ENCODE measurements around the gene AVP.
"Not testable (repeated sequence)": the region's sequence is repeated elsewhere in the genome, so short reads cannot be mapped to it uniquely, and the experiment has no call there.

Gene AVP

DNA sequence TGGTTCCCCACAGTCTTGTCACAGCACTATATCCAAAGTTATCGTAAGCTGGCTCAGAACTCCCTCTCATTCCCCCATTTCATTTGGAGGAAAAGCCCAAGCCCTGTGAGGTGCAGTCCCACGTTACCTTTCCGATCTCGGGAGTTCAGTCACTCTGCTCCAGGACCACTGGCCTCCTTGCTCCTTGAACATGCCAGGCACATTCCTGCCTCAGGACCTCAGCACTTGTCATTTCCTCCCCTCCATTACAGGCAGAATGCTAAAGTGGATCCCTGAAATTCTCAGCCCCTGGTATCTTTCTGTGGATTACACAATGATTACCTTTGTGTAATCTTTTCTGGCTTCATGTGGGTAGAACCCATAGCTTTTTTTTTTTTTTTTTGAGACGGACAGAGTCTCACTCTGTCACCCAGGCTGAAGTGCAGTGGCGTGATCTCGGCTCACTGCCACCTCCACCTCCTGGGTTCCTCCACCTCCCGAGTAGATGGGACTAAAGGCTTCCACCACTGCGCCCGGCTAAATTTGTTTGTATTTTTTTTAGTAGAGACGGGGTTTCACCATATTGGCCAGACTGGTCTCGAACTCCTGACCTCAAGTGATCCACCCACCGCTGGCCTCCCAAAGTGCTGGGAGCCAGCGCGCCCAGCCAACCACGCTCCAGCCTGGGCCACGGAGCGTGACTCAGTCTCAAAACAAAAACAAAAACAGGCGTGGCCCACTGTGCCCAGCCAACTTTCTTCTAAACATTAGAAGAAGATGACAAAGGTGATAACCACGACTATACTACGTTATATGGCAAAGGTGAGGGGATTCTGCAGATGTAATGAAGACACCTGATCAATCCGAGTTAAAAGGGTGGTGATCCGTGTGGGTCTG is 17.1 kb downstream of the AVP start:
- TF ChIP-seq POLR2AphosphoS5 (IDR thresholded peaks at IDR 0.05; ENCODE audit: low read depth, low read length) (no peak), TAF1 (IDR thresholded peaks at IDR 0.05; ENCODE audit: borderline replicate concordance, low read depth, low read length) (no peak)
- FAIRE-seq (no peak), DNase-seq (ENCODE audit: insufficient read length) (no peak)

DNA sequence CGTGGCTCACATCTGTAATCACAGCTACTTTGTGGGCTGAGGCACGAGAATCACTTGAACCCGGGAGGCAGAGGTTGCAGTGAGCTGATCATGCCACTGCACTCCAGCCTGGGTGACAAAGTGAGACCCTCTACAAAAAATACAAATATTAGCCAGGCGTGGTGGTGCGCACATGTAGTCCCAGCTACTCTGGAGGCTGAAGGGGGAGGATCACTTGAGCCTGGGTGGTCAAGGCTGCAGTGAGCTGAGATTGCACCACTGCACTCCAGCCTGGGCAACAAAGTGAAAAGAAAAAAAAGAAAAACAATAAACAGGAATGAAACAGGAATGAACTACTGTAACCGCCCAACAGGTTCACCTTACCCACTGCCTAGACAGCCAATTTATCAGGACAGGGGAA is 20.4 kb downstream of the AVP start:
- not testable (repeated sequence) for FAIRE-seq; DNase-seq (ENCODE audit: insufficient read length)

DNA sequence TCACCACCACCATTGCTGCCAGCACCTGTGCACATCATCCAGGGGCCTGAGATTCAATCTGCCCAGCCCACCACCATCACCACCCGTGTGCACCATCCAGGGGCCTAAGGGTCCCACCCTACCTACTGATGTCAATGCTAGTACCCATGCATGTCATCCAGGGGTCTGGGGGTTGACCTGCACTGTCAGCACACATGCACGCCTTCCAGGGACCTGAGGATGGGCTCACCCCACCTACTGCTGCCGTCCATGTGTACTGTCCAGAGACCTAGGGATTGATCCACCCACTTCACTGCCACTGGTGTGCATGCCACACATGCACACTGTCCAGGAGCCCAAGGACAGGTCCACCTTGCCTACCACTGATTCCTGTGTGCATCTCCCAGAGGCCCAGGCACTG is 25.0 kb downstream of the AVP start:
- FAIRE-seq (no peak), DNase-seq (ENCODE audit: insufficient read length) (no peak)
- TF ChIP-seq POLR2A (IDR thresholded peaks at IDR 0.05; ENCODE audit: low read depth, low read length), result no peak
- TF ChIP-seq POLR2AphosphoS5 (IDR thresholded peaks at IDR 0.05; ENCODE audit: low read depth, low read length), result no peak
- TF ChIP-seq TAF1 (IDR thresholded peaks at IDR 0.05; ENCODE audit: borderline replicate concordance, low read depth, low read length), result no peak

DNA sequence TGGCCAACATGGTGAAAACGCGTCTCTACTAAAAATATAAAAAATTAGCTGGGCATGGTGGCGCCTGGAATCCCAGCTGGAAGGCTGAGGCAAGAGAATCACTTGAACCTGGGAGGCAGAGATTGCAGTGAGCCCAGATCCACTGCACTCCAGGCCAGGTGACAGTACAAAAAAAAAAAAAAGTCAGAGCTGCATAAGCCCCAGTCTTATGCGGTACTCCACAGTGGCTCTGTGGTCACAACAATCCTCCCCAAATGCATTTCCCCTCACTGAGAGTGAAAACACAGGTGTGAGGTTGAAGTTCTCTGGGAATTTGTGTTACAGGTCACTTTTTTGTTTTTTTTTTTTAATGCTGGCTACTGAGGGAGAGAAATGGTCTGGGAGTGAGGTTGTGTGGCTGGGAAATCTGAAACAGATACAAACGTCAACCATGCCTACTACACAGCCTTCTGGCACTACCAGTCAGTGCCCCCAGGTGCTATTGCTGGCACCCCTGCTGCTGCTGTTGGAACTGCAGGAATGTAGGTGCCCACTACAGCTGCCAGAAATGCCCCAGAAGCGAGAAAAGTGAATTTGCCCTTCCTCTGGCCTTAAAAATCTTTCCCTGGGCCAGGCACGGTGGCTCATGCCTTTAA is 33.0 kb downstream of the AVP start:
- DNase-seq (ENCODE audit: insufficient read length) (no peak), FAIRE-seq (no peak)
- TF ChIP-seq POLR2AphosphoS5 (IDR thresholded peaks at IDR 0.05; ENCODE audit: low read depth, low read length), result no peak
- no peak for TF ChIP-seq POLR2A (IDR thresholded peaks at IDR 0.05; ENCODE audit: low read depth, low read length)
- TF ChIP-seq TAF1 (IDR thresholded peaks at IDR 0.05; ENCODE audit: borderline replicate concordance, low read depth, low read length), result no peak

DNA sequence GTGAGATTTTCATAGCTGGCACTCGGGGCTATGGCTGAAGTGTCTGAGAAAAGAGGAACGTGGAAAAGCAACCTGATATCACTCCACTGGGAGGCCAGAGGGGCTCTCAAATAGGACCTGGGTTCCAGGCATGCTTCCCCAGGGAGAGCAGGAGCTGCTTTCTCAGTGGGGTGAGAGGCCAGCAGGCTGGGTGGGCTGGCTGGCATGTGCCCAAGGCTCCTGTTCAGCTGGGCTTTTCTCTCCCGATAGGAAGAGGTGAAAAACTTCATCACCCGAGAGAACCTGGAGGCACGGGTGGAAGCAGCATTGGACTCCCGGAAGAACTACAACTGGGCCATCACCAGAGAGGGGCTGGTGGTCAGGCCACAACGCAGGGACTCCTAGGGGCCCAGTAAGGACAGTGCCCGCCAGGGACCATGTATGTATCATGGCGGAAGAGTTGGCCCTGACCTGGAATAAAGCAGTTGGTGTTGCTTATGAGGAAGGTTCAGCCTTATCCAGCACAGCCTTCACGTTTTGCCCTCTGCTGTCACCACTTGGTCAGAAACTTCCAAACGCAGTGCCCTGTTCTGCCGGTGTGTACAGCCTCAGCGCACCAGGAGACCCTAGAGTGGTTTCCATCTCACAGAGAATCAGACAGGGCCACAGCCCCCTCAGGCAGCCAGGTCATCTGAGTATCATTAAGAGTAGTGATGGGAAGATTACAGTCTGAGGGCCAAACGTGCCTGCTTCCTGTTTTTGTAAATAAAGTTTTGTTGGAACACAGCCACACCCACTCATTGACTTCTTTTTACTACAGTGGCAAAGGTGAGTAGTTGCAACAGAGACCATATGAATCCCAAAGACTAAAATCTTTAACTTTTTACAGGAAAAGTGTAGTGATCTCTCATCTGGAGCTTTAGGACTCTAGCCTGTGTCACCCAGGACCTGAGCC is 36.8 kb downstream of the AVP start:
- FAIRE-seq (no peak), DNase-seq (ENCODE audit: insufficient read length) (no peak)
- TF ChIP-seq POLR2A (IDR thresholded peaks at IDR 0.05; ENCODE audit: low read depth, low read length) (no peak), TAF1 (IDR thresholded peaks at IDR 0.05; ENCODE audit: borderline replicate concordance, low read depth, low read length) (no peak), POLR2AphosphoS5 (IDR thresholded peaks at IDR 0.05; ENCODE audit: low read depth, low read length) (no peak)

DNA sequence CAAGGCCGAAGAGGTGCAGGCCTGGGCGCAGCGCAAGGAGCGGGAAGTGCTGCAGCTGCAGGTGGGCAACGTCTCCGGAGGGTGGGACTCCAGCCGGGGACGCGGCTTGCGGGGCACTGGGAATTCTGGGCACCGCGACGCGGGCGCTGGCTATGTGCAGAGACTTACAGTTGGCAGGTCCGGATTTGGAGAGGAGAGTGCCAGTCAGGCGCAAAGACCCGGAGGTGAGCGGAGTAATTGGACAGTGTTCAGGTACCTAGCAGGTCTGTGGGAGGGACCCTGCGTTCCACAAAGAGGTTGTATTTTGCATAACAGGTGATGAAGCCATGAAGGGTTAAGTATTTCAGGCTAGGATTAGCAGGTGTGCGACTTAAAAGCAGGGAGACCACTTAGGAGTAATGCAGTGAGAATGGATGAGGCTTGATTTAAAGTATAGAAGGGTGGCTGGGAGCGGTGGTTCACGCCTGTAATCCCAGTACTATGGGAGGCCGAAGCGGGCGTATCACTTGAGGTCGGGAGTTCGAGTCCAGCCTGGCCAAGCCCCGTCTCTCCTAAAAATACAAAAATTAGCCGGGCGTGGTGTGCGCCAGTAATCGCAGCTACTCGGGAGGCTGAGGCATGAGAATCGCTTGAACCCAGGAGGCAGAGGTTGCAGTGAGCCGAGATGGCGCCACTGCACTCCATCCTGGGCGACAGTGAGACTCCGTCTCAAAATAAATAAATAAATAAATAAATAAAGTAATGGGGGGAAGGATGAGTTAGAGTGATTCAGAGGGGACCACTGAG is 37.7 kb downstream of the AVP start:
- TF ChIP-seq POLR2A (IDR thresholded peaks at IDR 0.05; ENCODE audit: low read depth, low read length) (no peak), TAF1 (IDR thresholded peaks at IDR 0.05; ENCODE audit: borderline replicate concordance, low read depth, low read length) (no peak), POLR2AphosphoS5 (IDR thresholded peaks at IDR 0.05; ENCODE audit: low read depth, low read length) (no peak)
- DNase-seq (ENCODE audit: insufficient read length) (no peak), FAIRE-seq (no peak)

DNA sequence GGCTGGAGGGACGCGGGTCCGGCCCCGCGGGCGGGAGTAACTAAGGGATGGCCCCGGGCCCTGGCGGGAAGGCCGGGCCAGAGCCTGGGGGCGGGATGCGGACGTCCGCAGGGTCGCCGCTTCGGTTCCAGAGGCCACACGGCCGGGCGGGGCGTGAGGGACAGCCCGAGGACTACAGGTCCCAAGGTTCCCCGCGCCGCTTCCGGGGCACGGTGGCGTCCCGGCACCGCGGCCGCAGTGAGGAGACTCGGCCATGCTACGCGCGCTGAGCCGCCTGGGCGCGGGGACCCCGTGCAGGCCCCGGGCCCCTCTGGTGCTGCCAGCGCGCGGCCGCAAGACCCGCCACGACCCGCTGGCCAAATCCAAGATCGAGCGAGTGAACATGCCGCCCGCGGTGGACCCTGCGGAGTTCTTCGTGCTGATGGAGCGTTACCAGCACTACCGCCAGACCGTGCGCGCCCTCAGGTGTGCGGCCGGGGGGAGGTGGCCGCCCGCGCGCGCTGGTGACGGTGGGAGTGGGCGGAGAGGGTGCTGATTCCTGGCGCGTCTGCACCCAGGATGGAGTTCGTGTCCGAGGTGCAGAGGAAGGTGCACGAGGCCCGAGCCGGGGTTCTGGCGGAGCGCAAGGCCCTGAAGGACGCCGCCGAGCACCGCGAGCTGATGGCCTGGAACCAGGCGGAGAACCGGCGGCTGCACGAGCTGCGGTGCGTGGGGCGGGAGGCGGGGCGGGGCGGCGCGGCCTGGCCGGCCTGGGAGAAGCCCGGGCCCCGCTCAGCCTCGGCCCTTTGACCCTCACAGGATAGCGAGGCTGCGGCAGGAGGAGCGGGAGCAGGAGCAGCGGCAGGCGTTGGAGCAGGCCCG is 38.5 kb downstream of the AVP start, which contains the start of gene MRPS26:
TSS of gene MRPS26 (plus strand) at position 237 of the 861 bp plus-strand sequence. CDS start at position 254, 17 bp downstream.
- peak; percentile 35; the same call in 1 of the 2 replicates for TF ChIP-seq TAF1 (IDR thresholded peaks at IDR 0.05; ENCODE audit: borderline replicate concordance, low read depth, low read length)
- peak; percentile 40 for TF ChIP-seq POLR2AphosphoS5 (IDR thresholded peaks at IDR 0.05; ENCODE audit: low read depth, low read length)
- TF ChIP-seq POLR2A (IDR thresholded peaks at IDR 0.05; ENCODE audit: low read depth, low read length), result peak; percentile 66; the same call in 1 of the 2 replicates
- peak; percentile 99 for FAIRE-seq
- DNase-seq (ENCODE audit: insufficient read length), result peak; percentile 93

DNA sequence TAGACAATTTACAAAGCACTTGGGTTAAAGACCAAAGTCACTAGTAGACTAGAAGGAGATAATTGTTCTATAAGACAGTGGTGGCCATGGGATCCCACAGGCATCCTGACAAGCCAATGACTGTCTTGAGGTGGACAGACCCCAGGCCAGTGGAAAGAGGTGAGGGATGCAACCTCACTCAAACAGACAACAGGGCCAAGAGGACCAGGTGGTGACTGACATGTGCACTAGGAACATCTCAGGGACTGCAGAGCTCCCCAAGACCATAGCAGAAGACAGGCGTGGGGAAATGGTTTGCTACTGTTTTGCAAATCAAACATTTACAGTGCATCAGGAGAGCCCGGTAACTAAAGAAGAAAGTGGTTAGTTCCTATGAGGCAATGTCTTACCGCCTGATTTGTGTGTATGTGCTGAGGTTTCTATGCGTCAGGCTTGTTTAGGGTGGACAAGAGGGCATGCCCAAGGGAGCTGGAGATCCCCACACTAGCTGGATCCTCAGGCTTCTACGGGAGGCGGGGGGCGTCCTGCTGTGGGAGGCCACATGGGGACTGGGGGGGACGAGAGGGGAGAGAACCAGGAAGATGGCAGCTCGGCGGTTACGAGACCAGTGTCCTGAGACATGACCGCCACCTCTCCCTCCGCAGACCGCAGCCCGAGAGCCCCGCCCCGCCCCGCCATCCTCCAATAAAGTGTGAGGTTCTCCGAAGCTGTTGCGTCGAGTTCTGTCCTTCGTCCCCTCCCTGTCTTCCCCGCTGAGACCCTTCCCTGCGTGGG is 39.3 kb downstream of the AVP start:
- FAIRE-seq, result no peak
- TF ChIP-seq POLR2AphosphoS5 (IDR thresholded peaks at IDR 0.05; ENCODE audit: low read depth, low read length) (no peak), TAF1 (IDR thresholded peaks at IDR 0.05; ENCODE audit: borderline replicate concordance, low read depth, low read length) (0 out of 2 replicates have a peak, but pooled peaks have one; percentile 23)
- peak; percentile 66 for DNase-seq (ENCODE audit: insufficient read length)

DNA sequence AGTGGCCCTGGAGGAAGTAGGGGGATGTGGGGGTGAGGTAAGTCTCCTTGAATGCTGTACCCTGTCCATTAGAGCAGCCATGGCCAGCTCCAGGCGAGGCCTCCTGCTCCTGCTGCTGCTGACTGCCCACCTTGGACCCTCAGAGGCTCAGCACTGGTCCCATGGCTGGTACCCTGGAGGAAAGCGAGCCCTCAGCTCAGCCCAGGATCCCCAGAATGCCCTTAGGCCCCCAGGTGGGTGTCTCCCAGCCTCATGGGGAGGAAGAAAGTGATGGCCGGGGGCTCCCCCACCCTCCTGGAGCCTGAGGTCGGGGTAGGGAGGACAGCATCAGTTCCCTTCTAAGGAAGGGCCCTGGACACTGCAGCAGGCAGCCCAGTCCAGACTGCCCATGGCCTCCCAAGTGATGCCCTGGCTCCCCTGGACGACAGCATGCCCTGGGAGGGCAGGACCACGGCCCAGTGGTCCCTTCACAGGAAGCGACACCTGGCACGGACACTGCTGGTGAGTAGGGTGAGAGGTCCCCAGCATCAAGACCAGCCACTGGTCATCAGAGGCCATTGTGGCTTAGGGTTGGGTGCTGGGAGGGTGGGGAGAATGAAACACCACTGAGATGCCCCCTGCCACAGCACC is 40.1 kb downstream of the AVP start:
- TF ChIP-seq POLR2AphosphoS5 (IDR thresholded peaks at IDR 0.05; ENCODE audit: low read depth, low read length) (no peak), TAF1 (IDR thresholded peaks at IDR 0.05; ENCODE audit: borderline replicate concordance, low read depth, low read length) (no peak), POLR2A (IDR thresholded peaks at IDR 0.05; ENCODE audit: low read depth, low read length) (no peak)
- DNase-seq (ENCODE audit: insufficient read length) (no peak), FAIRE-seq (no peak)

All from GM12892 (cell line).